GM12873 (cell line): ENCODE measurements around the gene MCRIP1.

Source experiments
- CTCF ChIP-seq: IDR thresholded peaks from 2 replicates; pipeline ENCODE4 v1.5.1; 2012; ENCODE audit warnings: low read depth, mild to moderate bottlenecking, moderate library complexity, low read length, control low read depth; ENCODE audit not compliant: insufficient read depth; ENCODE audit errors: missing control alignments

Gene MCRIP1

DNA sequence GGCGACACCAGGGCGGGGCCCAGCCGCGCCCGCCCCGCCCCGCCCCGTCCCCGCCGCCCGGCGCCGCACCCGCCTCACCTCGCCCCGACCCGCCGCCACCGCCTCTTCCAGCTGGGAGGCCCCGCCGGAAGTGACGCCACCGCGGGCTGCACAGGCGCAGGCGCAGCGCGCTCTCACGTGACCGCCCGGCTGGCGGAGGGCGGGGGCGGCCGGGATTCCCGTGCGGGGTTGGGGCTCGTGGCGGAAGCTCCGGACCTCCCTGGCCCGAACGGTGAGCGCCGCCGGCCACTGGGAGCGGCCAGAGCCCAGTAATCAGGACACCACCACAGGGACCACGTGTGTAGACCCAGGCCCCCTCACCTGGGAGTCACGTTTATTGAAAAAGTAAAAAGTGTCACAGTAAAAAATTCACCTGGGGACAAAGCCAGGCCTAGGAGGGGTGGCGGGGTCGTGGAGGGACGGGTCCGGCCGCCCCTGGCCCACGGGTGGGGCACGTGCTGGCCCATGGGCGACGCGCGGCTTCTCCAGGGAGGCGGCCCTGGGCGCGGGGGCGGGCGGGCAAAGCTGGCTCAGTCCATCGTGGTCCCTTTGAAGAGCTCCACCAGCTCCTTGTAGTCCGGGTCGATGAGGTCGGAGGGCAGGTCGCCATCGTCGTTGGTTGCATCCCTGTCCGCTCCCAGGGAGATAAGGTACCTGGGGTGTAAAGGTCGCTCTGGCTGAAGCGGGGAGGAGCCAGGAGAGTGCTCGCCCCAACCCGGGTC lies at the start of gene MCRIP1:
TSS of gene MCRIP1 (minus strand) at position 132 of the 761 bp plus-strand sequence. CDS start 8,785 bp downstream, outside the sequence.
- no peak for TF ChIP-seq CTCF

GRCh38 chr17:81879121-81879520 lies 46.0 kb upstream of the MCRIP1 start:
- TF ChIP-seq CTCF: no peak

DNA sequence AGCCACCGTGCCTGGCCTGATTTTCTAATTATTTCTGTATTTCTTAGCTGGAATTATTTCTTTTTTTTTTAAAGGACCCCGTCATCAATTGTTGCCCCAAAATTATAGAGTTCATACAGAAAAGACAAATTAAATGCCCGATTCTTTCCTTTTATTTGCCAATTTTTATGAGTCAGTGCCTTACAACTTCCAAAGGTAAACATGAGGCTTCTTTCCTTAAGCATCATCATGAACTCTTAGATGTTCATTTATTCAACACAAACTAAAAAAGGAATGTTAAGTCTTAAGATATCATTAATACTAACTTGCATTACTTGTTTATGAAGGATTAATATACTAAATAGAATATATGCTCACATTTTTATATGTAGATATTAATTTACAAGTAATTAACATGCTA lies 45.2 kb upstream of the MCRIP1 start:
- TF ChIP-seq CTCF: no peak

DNA sequence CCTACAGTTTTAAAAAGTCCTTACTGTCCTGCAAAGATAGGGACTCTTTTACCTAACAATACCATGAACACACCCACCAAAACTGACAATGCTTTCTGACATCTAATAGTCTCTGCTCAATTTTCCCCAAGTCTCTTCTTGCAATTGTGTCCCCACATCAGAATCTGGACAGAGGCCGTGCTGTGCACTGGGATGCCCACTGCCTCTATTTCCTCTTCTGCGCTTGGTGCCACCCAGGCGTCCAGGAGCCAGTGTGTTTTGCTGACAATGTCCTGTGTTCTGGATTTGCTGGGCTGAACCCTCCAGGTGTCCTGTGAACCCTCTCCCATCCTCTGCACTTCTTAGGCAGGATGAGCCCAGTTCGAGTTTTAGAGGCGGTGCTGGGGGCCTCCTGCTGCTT lies 44.5 kb upstream of the MCRIP1 start:
- TF ChIP-seq CTCF: no peak

GRCh38 chr17:81871387-81872230 lies 38.5 kb upstream of the MCRIP1 start:
- peak; percentile 31 for TF ChIP-seq CTCF

- TF ChIP-seq CTCF: no peak
These were observed 37.9 kb upstream of the MCRIP1 start, which contains the start of gene ARHGDIA for GRCh38 chr17:81870981-81871386. ARHGDIA (minus strand) TSS chr17:81871337; CDS start chr17:81869930, 1,407 bp downstream.

GRCh38 chr17:81870131-81870980 lies 37.3 kb upstream of the MCRIP1 start:
- TF ChIP-seq CTCF: no peak
